ENCODE data around the gene SLC35B1.
A peak's percentile ranks its signal among the peaks of the same experiment; 100 is the strongest.

The SLC35B1 gene

GRCh38 chr17:49695698-49696232 is 12.0 kb downstream of the SLC35B1 start:
- no peak for DNase-seq (ENCODE audit: low spot score)
- no peak overlapping the region for H3K27ac ChIP-seq
- POLR2A ChIA-PET (ENCODE audit: low non-redundant PET), result no interaction called here
- peak; percentile 60 for TF ChIP-seq CTCF (conservative IDR thresholded peaks at IDR 0.05; ENCODE audit: low read depth)
- CTCF ChIA-PET, result interaction anchor here (0.6 to 4.1 kb wide), 9 partner anchors 12 to 138 kb away, joined by 3 to 31 read pairs (median 4); partner anchors contain the start of genes NXPH3 and SLC35B1

- TF ChIP-seq CTCF (conservative IDR thresholded peaks at IDR 0.05; ENCODE audit: low read depth), result peak; percentile 94
- POLR2A ChIA-PET (ENCODE audit: low non-redundant PET), result no interaction called here
- DNase-seq (ENCODE audit: low spot score), result peak; percentile 56
- no peak overlapping the region for H3K27ac ChIP-seq
- CTCF ChIA-PET, result interaction anchor here (0.7 to 4.1 kb wide), 6 partner anchors 70 to 138 kb away, joined by 3 to 31 read pairs (median 6); no protein-coding TSS in a partner anchor
These were observed 12.7 kb downstream of the SLC35B1 start for GRCh38 chr17:49694847-49695697.

- POLR2A ChIA-PET (ENCODE audit: low non-redundant PET), result no interaction called here
- no peak for DNase-seq (ENCODE audit: low spot score)
- H3K27ac ChIP-seq, result no peak overlapping the region
- CTCF ChIA-PET, result interaction anchor here (0.6 kb wide), 1 partner anchor 31 kb away, joined by 3 read pairs; no protein-coding TSS in a partner anchor
- no peak for TF ChIP-seq CTCF (conservative IDR thresholded peaks at IDR 0.05; ENCODE audit: low read depth)
These were observed 15.0 kb downstream of the SLC35B1 start for GRCh38 chr17:49692751-49693150.

- ChIA-PET CTCF (interaction anchor here (1.4 kb wide), 1 partner anchor 124 kb away, joined by 7 read pairs; no protein-coding TSS in a partner anchor), POLR2A (ENCODE audit: low non-redundant PET) (no interaction called here)
- no peak for TF ChIP-seq CTCF (conservative IDR thresholded peaks at IDR 0.05; ENCODE audit: low read depth)
- no peak overlapping the region for H3K27ac ChIP-seq
- no peak for DNase-seq (ENCODE audit: low spot score)
These were observed 16.0 kb downstream of the SLC35B1 start for GRCh38 chr17:49691677-49692191.

GRCh38 chr17:49691086-49691676 is 16.6 kb downstream of the SLC35B1 start:
- no peak overlapping the region for H3K27ac ChIP-seq
- no peak for TF ChIP-seq CTCF (conservative IDR thresholded peaks at IDR 0.05; ENCODE audit: low read depth)
- POLR2A ChIA-PET (ENCODE audit: low non-redundant PET), result no interaction called here
- DNase-seq (ENCODE audit: low spot score), result no peak
- CTCF ChIA-PET, result interaction anchor here (1.4 kb wide), 1 partner anchor 124 kb away, joined by 7 read pairs; no protein-coding TSS in a partner anchor

- no peak overlapping the region for H3K27ac ChIP-seq
- CTCF ChIA-PET, result interaction anchor here (0.6 kb wide), 1 partner anchor 114 kb away, joined by 3 read pairs; no protein-coding TSS in a partner anchor
- no peak for DNase-seq (ENCODE audit: low spot score)
- TF ChIP-seq CTCF (conservative IDR thresholded peaks at IDR 0.05; ENCODE audit: low read depth), result no peak
- POLR2A ChIA-PET (ENCODE audit: low non-redundant PET), result no interaction called here
These were observed 17.5 kb downstream of the SLC35B1 start for GRCh38 chr17:49690256-49690655.

All from RWPE1 (cell line).